Duodenal mucosa (tissue), 2 donors: ENCODE data around the gene SUGCT.

Experiments used
- H3K27ac ChIP-seq: one replicate; pipeline ENCODE4 v1.7.0; 2013; ENCODE audit warnings: low read depth, low read length
- H3K27me3 ChIP-seq, 2 donors: one replicate each; pipeline ENCODE4 v1.7.0; 2013; ENCODE audit warnings: low read length in 2 of 2, control low read depth in 1 of 2; ENCODE audit not compliant: insufficient read depth in 2 of 2, control insufficient read depth in 1 of 2
- H3K36me3 ChIP-seq, 2 donors: one replicate each; pipeline ENCODE4 v1.7.0; 2013; ENCODE audit warnings: low read length in 2 of 2, control low read depth in 1 of 2; ENCODE audit not compliant: insufficient read depth in 2 of 2, control insufficient read depth in 1 of 2
- H3K4me1 ChIP-seq, 2 donors: one replicate each; pipeline ENCODE4 v1.7.0; 2013; ENCODE audit warnings: low read length in 2 of 2, control low read depth in 1 of 2; ENCODE audit not compliant: insufficient read depth in 2 of 2, control insufficient read depth in 1 of 2
- H3K4me3 ChIP-seq, 2 donors: one replicate each; pipeline ENCODE4 v1.7.0; 2013; ENCODE audit warnings: low read length in 2 of 2, low read depth in 1 of 2
- H3K9ac ChIP-seq, 2 donors: one replicate each; pipeline ENCODE4 v1.7.0; 2013; ENCODE audit warnings: low read length in 2 of 2, low read depth in 1 of 2
- H3K9me3 ChIP-seq, 2 donors: one replicate each; pipeline ENCODE4 v1.7.0; 2013; ENCODE audit warnings: low read length in 2 of 2, control low read depth in 1 of 2; ENCODE audit not compliant: control insufficient read depth in 1 of 2

The SUGCT gene

GRCh38 chr7:40436710-40437109 is 301.9 kb downstream of the SUGCT start:
- no peaks in the 10 kb centered on the region for H3K36me3 ChIP-seq
- H3K27ac ChIP-seq: no peak overlapping the region
- H3K4me1 ChIP-seq: no peaks in the 10 kb centered on the region
- H3K27me3 ChIP-seq: no peaks in the 10 kb centered on the region
- no peak overlapping the region for H3K9ac ChIP-seq
- H3K4me3 ChIP-seq: no peak overlapping the region
- H3K9me3 ChIP-seq: peaks cover 4 to 6% of the 10 kb centered on the region in 2 donors

- H3K9ac ChIP-seq: no peak overlapping the region
- H3K36me3 ChIP-seq: no peaks in the 10 kb centered on the region
- no peaks in the 10 kb centered on the region for H3K27me3 ChIP-seq
- peaks cover 4 to 8% of the 10 kb centered on the region in 2 donors for H3K9me3 ChIP-seq
- H3K4me1 ChIP-seq: no peaks in the 10 kb centered on the region
- no peak overlapping the region for H3K27ac ChIP-seq
- H3K4me3 ChIP-seq: no peak overlapping the region
These were observed 302.7 kb downstream of the SUGCT start for GRCh38 chr7:40437498-40437897.

- no peak overlapping the region for H3K4me3 ChIP-seq
These were observed 303.3 kb downstream of the SUGCT start for GRCh38 chr7:40437936-40438634.

GRCh38 chr7:40439686-40440085 is 304.9 kb downstream of the SUGCT start:
- no peak overlapping the region for H3K27ac ChIP-seq
- H3K9ac ChIP-seq: no peak overlapping the region
- H3K36me3 ChIP-seq: no peaks in the 10 kb centered on the region
- no peak overlapping the region for H3K4me3 ChIP-seq
- peaks cover 4 to 8% of the 10 kb centered on the region in 2 donors for H3K9me3 ChIP-seq
- H3K4me1 ChIP-seq: no peaks in the 10 kb centered on the region
- no peaks in the 10 kb centered on the region for H3K27me3 ChIP-seq

More at GRCh38 chr7:40437936-40438634, 303.3 kb downstream of the SUGCT start:
- Histone ChIP-seq H3K27me3 (no peaks in the 10 kb centered on the region), H3K4me1 (no peaks in the 10 kb centered on the region), H3K9me3 (peaks cover 4 to 8% of the 10 kb centered on the region in 2 donors), H3K9ac (no peak overlapping the region), H3K27ac (no peak overlapping the region), H3K36me3 (no peaks in the 10 kb centered on the region)

GRCh38 chr7:40447345-40447744 is 312.5 kb downstream of the SUGCT start:
- Histone ChIP-seq H3K4me3 (no peak overlapping the region), H3K36me3 (no peaks in the 10 kb centered on the region), H3K9ac (no peak overlapping the region), H3K27me3 (no peaks in the 10 kb centered on the region), H3K27ac (no peak overlapping the region), H3K4me1 (no peaks in the 10 kb centered on the region), H3K9me3 (no peaks in the 10 kb centered on the region)

GRCh38 chr7:40455485-40455884 is 320.7 kb downstream of the SUGCT start:
- Histone ChIP-seq H3K9ac (no peak overlapping the region), H3K36me3 (no peaks in the 10 kb centered on the region), H3K4me3 (no peak overlapping the region), H3K27ac (no peak overlapping the region), H3K4me1 (no peaks in the 10 kb centered on the region), H3K27me3 (no peaks in the 10 kb centered on the region), H3K9me3 (no peaks in the 10 kb centered on the region)

GRCh38 chr7:40457776-40458480 is 323.1 kb downstream of the SUGCT start:
- H3K9ac ChIP-seq: no peak overlapping the region
- H3K27me3 ChIP-seq: no peaks in the 10 kb centered on the region
- H3K36me3 ChIP-seq: no peaks in the 10 kb centered on the region
- no peaks in the 10 kb centered on the region for H3K4me1 ChIP-seq
- H3K4me3 ChIP-seq: no peak overlapping the region
- no peak overlapping the region for H3K27ac ChIP-seq
- H3K9me3 ChIP-seq: no peaks in the 10 kb centered on the region

- H3K27ac ChIP-seq: no peak overlapping the region
- no peaks in the 10 kb centered on the region for H3K27me3 ChIP-seq
- no peak overlapping the region for H3K4me3 ChIP-seq
- H3K36me3 ChIP-seq: no peaks in the 10 kb centered on the region
- no peaks in the 10 kb centered on the region for H3K9me3 ChIP-seq
- H3K4me1 ChIP-seq: no peaks in the 10 kb centered on the region
- H3K9ac ChIP-seq: no peak overlapping the region
These were observed 328.6 kb downstream of the SUGCT start for GRCh38 chr7:40463446-40463845.

GRCh38 chr7:40468891-40469864 is 334.4 kb downstream of the SUGCT start:
- Histone ChIP-seq H3K27ac (no peak overlapping the region), H3K4me1 (peaks cover 0 to 6% of the 10 kb centered on the region in 2 donors), H3K36me3 (no peaks in the 10 kb centered on the region)

More at GRCh38 chr7:40468891-40469864, 334.4 kb downstream of the SUGCT start:
- no peaks in the 10 kb centered on the region for H3K27me3 ChIP-seq
- no peak overlapping the region for H3K9ac ChIP-seq
- no peaks in the 10 kb centered on the region for H3K9me3 ChIP-seq
- H3K4me3 ChIP-seq: no peak overlapping the region
